IPS-15b (cell line): Measurements from ENCODE around the gene DNAH17.

ENCODE experiments used
- H3K27me3 ChIP-seq: one replicate; pipeline ENCODE4 v1.6.1; 2013; ENCODE audit warnings: low read length; ENCODE audit not compliant: control insufficient read depth, insufficient read depth
- H3K36me3 ChIP-seq: one replicate; pipeline ENCODE4 v1.6.1; 2013; ENCODE audit warnings: low read length; ENCODE audit not compliant: control insufficient read depth, insufficient read depth
- H3K4me1 ChIP-seq: one replicate; pipeline ENCODE4 v1.6.1; 2013; ENCODE audit warnings: mild to moderate bottlenecking, low read length; ENCODE audit not compliant: control insufficient read depth, insufficient read depth
- H3K4me3 ChIP-seq: one replicate; pipeline ENCODE4 v1.5.1; 2013; ENCODE audit warnings: low read depth, low read length
- H3K9ac ChIP-seq: one replicate; pipeline ENCODE4 v1.6.1; 2013; ENCODE audit warnings: low read depth, mild to moderate bottlenecking, low read length
- H3K9me3 ChIP-seq: one replicate; pipeline ENCODE4 v1.6.1; 2013; ENCODE audit warnings: mild to moderate bottlenecking, low read length; ENCODE audit not compliant: control insufficient read depth, insufficient read depth

Gene DNAH17

DNA sequence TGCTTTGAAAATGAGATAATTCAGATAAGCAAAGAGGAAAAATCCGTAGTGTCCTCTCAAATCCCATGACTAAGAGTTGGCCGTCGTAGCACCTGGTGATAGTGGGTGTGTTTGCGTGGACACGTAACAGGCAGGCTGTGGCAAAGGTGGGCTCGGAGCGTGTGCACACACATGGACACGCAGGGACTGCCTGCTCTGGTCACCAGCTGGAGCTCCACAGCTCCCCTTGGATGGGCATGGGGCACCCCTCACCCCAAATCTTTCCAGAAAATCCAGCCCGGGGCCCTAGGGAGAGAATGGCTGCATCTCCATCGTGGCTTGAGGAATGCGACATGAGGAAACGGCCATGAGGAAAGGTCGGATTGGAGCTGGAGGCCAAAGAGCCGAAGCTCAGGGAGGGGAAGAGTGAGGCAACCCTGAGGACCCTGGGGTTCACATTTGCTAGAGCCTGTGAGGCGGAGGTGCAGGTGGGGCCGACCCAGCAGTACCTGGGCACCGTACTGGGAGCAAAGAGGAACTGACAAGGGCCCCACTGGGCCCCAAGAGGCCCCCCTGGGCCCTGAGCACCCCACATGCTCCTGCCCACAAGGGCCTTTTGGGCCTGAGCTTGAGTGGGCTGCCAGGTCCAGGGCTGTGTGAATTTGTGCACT, 51.6 kb downstream of the DNAH17 start:
- H3K4me3 ChIP-seq, result no peak overlapping the region
- H3K4me1 ChIP-seq, result no peaks in the 10 kb centered on the region
- H3K27me3 ChIP-seq, result no peaks in the 10 kb centered on the region
- H3K9me3 ChIP-seq, result no peaks in the 10 kb centered on the region
- no peak overlapping the region for H3K9ac ChIP-seq
- no peaks in the 10 kb centered on the region for H3K36me3 ChIP-seq

- Histone ChIP-seq H3K27me3 (no peaks in the 10 kb centered on the region), H3K9ac (no peak overlapping the region), H3K4me1 (no peaks in the 10 kb centered on the region), H3K9me3 (no peaks in the 10 kb centered on the region), H3K4me3 (no peak overlapping the region), H3K36me3 (no peaks in the 10 kb centered on the region)
Observed at GRCh38 chr17:78524870-78525510, 52.2 kb downstream of the DNAH17 start.

DNA sequence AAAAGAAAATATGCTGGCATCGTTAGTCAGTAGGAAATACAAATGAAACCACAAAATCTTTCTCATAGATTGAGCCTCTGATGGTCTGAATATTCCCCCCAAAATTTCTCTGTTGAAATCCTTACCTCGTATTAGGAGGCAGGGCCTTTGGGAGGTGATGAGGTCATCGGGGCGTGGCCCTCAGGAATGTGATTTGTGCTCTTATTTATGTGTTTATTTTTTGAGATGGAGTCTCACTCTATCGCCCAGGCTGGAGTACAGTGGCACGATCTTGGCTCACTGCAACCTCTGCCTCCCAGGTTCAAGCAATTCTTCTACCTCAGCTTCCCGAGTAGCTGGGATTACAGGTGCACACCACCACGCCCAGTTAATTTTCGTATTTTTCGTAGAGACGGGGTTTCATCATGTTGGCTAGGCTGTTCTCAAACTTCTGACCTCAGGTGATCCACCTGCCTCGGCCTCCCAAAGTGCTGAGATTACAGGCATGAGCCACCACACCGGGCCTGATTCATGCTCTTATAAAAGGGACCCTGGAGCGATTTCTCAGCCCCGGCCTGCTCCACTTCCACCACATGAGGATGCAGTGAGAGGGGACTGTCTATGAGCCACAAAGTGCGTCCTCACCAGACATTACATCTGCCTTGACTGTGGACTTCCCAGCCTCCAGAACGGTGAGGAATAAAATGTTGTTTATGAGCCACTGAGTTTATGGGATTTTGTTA, 53.1 kb downstream of the DNAH17 start:
- no peaks in the 10 kb centered on the region for H3K27me3 ChIP-seq

GRCh38 chr17:78522031-78522809, 55.0 kb downstream of the DNAH17 start:
- H3K9me3 ChIP-seq, result no peaks in the 10 kb centered on the region
- no peak overlapping the region for H3K9ac ChIP-seq
- H3K4me1 ChIP-seq, result no peaks in the 10 kb centered on the region
- H3K36me3 ChIP-seq, result no peaks in the 10 kb centered on the region
- H3K4me3 ChIP-seq, result no peak overlapping the region
- no peaks in the 10 kb centered on the region for H3K27me3 ChIP-seq

More for the DNA sequence above, 53.1 kb downstream of the DNAH17 start:
- Histone ChIP-seq H3K36me3 (no peaks in the 10 kb centered on the region), H3K9ac (no peak overlapping the region), H3K9me3 (no peaks in the 10 kb centered on the region), H3K4me3 (no peak overlapping the region), H3K4me1 (no peaks in the 10 kb centered on the region)

- H3K4me3 ChIP-seq, result no peak overlapping the region
- no peaks in the 10 kb centered on the region for H3K9me3 ChIP-seq
- H3K27me3 ChIP-seq, result no peaks in the 10 kb centered on the region
Observed at GRCh38 chr17:78517421-78517820, 59.8 kb downstream of the DNAH17 start.

DNA sequence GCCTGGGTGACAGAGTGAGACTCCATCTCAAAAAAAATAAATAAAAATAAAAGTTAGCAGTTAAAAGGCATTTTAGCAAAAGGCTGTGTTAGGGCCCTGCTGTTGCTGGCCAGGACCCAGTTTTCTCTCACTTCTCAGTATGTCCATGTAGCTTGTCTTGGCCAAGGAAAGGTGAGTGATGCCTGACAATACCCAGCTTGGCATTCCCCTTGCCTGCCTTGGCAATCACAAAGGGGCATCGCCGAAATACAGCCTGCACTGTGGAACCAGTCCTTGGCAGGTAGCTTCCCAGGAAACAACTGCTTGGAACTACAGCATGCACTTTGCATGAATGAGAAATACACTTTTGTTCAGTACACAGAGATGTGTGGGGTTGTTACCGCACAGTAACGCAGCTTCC, 61.7 kb downstream of the DNAH17 start:
- Histone ChIP-seq H3K9me3 (no peaks in the 10 kb centered on the region), H3K9ac (no peak overlapping the region), H3K36me3 (no peaks in the 10 kb centered on the region), H3K27me3 (no peaks in the 10 kb centered on the region), H3K4me1 (no peaks in the 10 kb centered on the region), H3K4me3 (no peak overlapping the region)

More at GRCh38 chr17:78517421-78517820, 59.8 kb downstream of the DNAH17 start:
- Histone ChIP-seq H3K36me3 (no peaks in the 10 kb centered on the region), H3K4me1 (no peaks in the 10 kb centered on the region), H3K9ac (no peak overlapping the region)

GRCh38 chr17:78514521-78514920, 62.7 kb downstream of the DNAH17 start:
- Histone ChIP-seq H3K9me3 (no peaks in the 10 kb centered on the region), H3K9ac (no peak overlapping the region), H3K36me3 (no peaks in the 10 kb centered on the region), H3K4me1 (no peaks in the 10 kb centered on the region), H3K27me3 (no peaks in the 10 kb centered on the region), H3K4me3 (no peak overlapping the region)

DNA sequence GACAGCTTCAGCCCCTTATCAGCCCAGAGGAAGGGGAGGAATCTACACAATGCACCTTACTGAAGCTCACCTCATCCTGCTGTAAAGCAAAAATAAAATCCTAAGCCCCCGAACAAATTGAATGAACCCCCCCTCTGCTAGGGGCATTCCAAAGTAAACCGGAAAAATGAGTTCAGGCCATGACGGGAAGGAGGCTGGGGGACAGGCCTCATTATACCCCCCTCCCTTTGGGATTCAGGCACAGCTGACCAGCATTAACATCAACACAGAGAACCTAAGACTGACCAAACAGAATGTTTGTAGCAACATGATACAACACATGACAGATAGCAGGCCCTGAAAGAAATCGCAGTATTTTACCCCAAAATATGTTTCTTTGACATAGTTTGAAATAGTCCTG, 64.2 kb downstream of the DNAH17 start:
- no peaks in the 10 kb centered on the region for H3K27me3 ChIP-seq
- no peaks in the 10 kb centered on the region for H3K36me3 ChIP-seq
- H3K4me1 ChIP-seq, result no peaks in the 10 kb centered on the region
- no peaks in the 10 kb centered on the region for H3K9me3 ChIP-seq
- H3K4me3 ChIP-seq, result no peak overlapping the region
- H3K9ac ChIP-seq, result no peak overlapping the region

DNA sequence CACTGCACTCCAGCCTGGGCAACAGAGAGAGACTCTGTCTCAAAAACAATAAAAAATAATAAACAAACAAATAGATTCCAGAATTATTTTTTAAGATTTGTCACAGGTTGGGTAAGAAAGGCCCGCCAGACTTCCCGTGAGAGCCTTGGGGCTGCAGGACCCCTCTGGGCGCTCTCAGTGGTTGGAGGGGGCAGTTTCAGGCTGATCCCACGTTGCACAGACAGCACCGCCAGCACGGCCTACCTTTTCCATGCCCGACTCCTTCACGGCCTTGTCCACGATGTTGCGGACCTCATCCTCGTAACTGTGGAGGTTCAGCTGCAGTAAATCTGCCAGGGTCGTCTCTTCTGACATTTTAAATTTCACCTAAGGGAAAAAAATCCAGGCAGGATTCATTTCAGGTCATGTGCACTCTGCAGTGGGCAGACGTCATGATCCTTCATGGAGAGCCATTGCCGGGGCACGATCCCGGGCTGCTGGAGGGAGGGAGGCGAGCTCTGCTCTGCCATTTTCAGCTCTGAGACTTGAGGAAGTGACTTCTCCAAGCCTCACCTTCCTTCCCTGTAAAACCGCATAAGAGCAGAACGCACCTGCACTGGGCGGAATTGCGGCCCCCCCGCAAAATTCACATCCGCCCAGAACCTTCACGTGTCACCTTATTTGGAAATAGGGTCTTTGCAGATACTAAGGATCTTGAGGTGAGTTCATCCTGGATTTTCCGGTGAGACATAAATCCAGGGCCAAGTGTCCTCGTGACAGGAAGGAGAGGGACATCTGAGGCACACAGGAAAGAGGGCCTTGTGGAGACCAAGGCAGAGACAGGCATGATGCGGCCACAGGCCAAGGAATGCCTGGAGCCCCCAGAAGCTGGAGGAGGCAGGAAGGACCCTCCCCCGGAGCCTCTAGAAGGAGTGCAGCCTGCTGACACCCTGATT, 66.8 kb downstream of the DNAH17 start:
- Histone ChIP-seq H3K36me3 (no peaks in the 10 kb centered on the region), H3K4me1 (no peaks in the 10 kb centered on the region), H3K4me3 (no peak overlapping the region), H3K9ac (no peak overlapping the region), H3K27me3 (no peaks in the 10 kb centered on the region), H3K9me3 (no peaks in the 10 kb centered on the region)

- Histone ChIP-seq H3K36me3 (no peaks in the 10 kb centered on the region), H3K4me3 (no peak overlapping the region), H3K27me3 (no peaks in the 10 kb centered on the region), H3K9ac (no peak overlapping the region), H3K4me1 (no peaks in the 10 kb centered on the region), H3K9me3 (no peaks in the 10 kb centered on the region)
Observed at GRCh38 chr17:78507526-78507925, 69.7 kb downstream of the DNAH17 start.
